HG03378 (cell line): Measurements from ENCODE around the gene ST14.
"Not testable (repeated sequence)": the region's sequence is repeated elsewhere in the genome, so short reads cannot be mapped to it uniquely, and the experiment has no call there.

Source experiments
- ATAC-seq: cut with Tn5 transposase; IDR thresholded peaks from one replicate; pipeline ENCODE4 v1.9.1; 2021; ENCODE audit warnings: mild to moderate bottlenecking, moderate library complexity; ENCODE audit not compliant: unreplicated experiment

Gene ST14

GRCh38 chr11:130183878-130184610 is 24.5 kb downstream of the ST14 start:
- no peak for ATAC-seq

- ATAC-seq, result no peak
Observed at GRCh38 chr11:130187096-130187495, 27.5 kb downstream of the ST14 start.

- ATAC-seq, result no peak
Observed at GRCh38 chr11:130188047-130188446, 28.5 kb downstream of the ST14 start.

GRCh38 chr11:130188585-130189347 is 29.2 kb downstream of the ST14 start:
- no peak for ATAC-seq

GRCh38 chr11:130189492-130190210 is 30.1 kb downstream of the ST14 start:
- no peak for ATAC-seq

- ATAC-seq, result no peak
Observed at GRCh38 chr11:130190371-130190881, 30.8 kb downstream of the ST14 start.

- ATAC-seq, result no peak
Observed at GRCh38 chr11:130191896-130192295, 32.3 kb downstream of the ST14 start.

- no peak for ATAC-seq
Observed at GRCh38 chr11:130192845-130193267, 33.3 kb downstream of the ST14 start.

GRCh38 chr11:130193551-130193950 is 34.0 kb downstream of the ST14 start:
- not testable (repeated sequence) for ATAC-seq

- no peak for ATAC-seq
Observed at GRCh38 chr11:130194241-130195023, 34.9 kb downstream of the ST14 start.

- no peak for ATAC-seq
Observed at GRCh38 chr11:130197386-130198035, 37.9 kb downstream of the ST14 start.

- ATAC-seq, result no peak
Observed at GRCh38 chr11:130198292-130198691, 38.7 kb downstream of the ST14 start.

GRCh38 chr11:130198964-130199363 is 39.4 kb downstream of the ST14 start:
- no peak for ATAC-seq

GRCh38 chr11:130199792-130200191 is 40.2 kb downstream of the ST14 start:
- no peak for ATAC-seq

GRCh38 chr11:130201026-130201425 is 41.4 kb downstream of the ST14 start:
- no peak for ATAC-seq

- ATAC-seq, result no peak
Observed at GRCh38 chr11:130202009-130202817, 42.6 kb downstream of the ST14 start.

GRCh38 chr11:130202818-130203689 is 43.5 kb downstream of the ST14 start:
- no peak for ATAC-seq
